ENCODE data around the gene CGGBP1.

GRCh38 chr3:88041005-88041404 is 17.8 kb downstream of the CGGBP1 start:
- no peak for TF ChIP-seq POLR2A (IDR thresholded peaks at IDR 0.05)
- TF ChIP-seq, protein P1, sequence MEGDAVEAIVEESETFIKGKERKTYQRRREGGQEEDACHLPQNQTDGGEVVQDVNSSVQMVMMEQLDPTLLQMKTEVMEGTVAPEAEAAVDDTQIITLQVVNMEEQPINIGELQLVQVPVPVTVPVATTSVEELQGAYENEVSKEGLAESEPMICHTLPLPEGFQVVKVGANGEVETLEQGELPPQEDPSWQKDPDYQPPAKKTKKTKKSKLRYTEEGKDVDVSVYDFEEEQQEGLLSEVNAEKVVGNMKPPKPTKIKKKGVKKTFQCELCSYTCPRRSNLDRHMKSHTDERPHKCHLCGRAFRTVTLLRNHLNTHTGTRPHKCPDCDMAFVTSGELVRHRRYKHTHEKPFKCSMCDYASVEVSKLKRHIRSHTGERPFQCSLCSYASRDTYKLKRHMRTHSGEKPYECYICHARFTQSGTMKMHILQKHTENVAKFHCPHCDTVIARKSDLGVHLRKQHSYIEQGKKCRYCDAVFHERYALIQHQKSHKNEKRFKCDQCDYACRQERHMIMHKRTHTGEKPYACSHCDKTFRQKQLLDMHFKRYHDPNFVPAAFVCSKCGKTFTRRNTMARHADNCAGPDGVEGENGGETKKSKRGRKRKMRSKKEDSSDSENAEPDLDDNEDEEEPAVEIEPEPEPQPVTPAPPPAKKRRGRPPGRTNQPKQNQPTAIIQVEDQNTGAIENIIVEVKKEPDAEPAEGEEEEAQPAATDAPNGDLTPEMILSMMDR (IDR thresholded peaks at IDR 0.05) = no peak
